Stimulated activated CD8-positive, alpha-beta memory T cell treated with anti-CD3 and anti-CD28 coated beads, Interleukin-12 subunit alpha, Interleukin-12 subunit beta, amount 100 ng/mL, for 1 hour (primary cell): Measurements from ENCODE around the gene DAAM1.

Source experiments
- DNase-seq: peaks from one replicate; pipeline ENCODE4 v3.0.0-alpha.2; 2020; ENCODE audit warnings: low read depth

Gene DAAM1

GRCh38 chr14:59314953-59315599 lies 126.6 kb downstream of the DAAM1 start:
- DNase-seq = no peak

GRCh38 chr14:59316151-59316830 lies 127.8 kb downstream of the DAAM1 start:
- DNase-seq = no peak

- no peak for DNase-seq
These were observed 128.9 kb downstream of the DAAM1 start for GRCh38 chr14:59317346-59317745.

DNA sequence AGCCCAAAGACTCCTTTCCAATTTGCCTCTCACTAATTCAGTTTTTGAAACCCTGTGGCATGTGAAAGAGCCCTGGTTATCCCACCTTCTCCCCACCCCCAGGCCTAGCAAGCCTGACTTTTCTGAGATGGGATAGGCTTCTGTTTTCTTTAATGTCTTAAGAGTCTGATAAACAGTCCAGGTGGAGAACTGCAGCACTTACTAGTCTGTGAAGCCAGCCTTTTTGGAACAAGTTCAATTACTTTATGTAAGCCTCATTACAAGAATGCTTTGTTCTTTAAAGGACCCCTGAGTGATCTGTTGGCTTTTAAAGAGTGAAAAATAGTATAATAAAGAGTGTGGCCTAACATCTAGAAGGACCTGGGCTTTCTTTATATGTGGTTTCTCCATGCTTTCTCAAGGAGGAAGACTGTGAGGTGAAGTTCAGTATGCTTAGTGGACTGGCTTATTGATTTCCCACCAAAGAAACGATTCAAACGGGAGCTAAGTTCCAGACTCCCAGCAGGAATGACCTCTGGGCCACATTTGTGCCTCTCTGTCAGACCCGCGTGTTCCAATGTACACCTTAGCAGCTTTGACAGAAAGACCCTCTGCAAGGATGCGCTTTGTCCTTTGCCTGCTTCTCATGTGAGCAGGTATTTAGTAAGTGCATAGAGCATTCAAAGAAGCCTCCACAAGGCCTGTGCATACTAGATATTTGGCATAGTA lies 129.5 kb downstream of the DAAM1 start:
- no peak for DNase-seq

GRCh38 chr14:59318908-59319307 lies 130.4 kb downstream of the DAAM1 start:
- DNase-seq = no peak

DNA sequence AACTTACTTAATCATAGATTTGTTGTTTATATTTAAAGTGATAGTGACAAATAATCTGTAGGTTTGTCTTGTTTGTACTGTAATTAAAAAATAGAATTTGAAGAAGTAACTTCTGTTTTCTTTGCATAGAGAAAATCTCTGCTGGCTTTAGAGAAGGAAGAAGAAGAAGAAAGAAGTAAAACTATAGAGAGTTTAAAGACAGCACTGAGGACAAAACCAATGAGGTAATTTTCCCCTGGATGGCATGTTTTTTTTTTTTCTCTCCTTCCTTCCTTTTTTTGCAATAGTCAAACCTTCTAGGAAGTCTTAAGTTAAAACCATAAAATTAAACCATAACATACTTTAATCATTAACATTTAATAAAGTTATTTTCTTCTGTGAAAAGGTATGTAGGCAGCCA lies 131.9 kb downstream of the DAAM1 start:
- DNase-seq = no peak

- no peak for DNase-seq
These were observed 132.5 kb downstream of the DAAM1 start for GRCh38 chr14:59320763-59321625.

GRCh38 chr14:59321626-59321949 lies 133.1 kb downstream of the DAAM1 start:
- no peak for DNase-seq

- no peak for DNase-seq
These were observed 137.4 kb downstream of the DAAM1 start for GRCh38 chr14:59325906-59326305.

DNA sequence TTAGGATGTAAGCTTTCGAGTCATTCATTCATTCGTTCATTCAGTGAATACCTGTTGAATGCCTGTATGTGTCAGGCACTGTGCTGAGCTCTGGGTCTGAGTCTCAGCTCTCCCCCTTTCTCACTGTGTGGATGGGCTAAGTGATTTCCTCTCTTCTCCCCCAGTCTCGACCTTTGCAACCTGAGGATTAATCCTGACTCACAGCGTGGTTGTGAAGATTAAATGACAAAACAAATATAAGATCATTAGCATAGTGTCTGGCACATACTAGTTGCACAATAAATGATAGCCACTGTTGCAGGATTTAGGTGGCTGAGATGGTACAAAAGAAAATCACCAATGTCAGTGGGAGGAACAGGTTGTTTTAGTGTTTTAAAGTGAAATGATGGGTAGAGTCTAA lies 140.0 kb downstream of the DAAM1 start:
- no peak for DNase-seq

GRCh38 chr14:59330455-59330854 lies 142.0 kb downstream of the DAAM1 start:
- DNase-seq = no peak

- DNase-seq = no peak
These were observed 142.8 kb downstream of the DAAM1 start for GRCh38 chr14:59331217-59331616.

DNA sequence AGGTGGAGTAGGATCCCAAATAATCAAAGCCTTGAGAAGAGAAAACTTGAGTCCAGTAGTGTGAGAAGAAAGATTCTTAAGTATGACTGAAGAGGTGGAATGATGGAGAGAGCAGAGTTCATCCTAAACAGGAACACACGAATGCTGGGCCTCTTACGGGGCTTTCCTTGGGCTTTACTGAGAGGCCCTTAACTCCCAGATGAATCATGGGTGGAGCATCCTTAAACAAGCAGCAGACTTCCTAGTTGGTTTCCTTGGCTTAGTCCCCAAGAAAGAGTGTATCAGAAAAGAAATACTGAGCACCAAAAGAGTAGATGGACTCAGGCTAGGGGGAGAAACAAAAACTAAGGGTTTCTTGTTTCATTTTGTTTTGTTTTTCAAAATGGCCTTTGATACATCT lies 144.3 kb downstream of the DAAM1 start:
- DNase-seq = no peak

DNA sequence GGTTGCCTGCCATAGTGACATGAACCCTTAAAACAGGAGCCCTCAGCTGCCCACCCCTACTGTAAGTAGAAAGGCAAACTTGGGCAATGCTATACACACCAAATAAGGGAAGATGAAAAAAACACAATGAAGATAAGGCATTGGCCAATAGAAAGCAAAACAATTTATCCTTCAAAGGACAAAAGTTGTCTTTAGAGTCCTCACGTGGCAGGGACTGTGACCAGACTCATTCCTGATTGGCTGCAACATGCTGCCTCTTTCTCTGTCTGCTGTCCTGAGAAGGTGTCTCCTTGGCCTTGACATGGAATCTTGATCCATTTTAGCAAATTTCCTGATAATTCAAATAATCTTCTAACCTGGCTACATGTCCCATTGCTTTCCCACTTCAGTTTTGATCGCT lies 144.8 kb downstream of the DAAM1 start:
- DNase-seq = no peak

- DNase-seq = no peak
These were observed 145.2 kb downstream of the DAAM1 start for GRCh38 chr14:59333668-59334067.

DNA sequence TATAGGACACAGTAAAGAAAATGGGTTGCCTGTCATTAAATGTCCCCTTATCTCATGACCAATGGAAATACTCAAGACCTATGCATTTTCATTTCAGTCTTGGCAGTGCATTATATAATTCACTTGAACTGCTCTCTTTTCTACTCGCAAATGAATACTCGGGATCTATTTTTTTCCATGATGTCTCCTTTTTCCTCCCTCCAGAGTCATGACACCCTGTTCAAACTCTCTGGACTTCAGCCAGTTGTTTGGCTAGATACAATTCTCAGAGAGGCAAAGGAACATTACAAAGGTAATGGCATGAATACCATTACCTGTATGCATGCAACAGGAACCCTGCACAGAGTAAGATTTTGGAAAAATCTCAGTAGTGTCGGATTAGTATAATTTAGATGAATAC lies 145.8 kb downstream of the DAAM1 start:
- no peak for DNase-seq

DNA sequence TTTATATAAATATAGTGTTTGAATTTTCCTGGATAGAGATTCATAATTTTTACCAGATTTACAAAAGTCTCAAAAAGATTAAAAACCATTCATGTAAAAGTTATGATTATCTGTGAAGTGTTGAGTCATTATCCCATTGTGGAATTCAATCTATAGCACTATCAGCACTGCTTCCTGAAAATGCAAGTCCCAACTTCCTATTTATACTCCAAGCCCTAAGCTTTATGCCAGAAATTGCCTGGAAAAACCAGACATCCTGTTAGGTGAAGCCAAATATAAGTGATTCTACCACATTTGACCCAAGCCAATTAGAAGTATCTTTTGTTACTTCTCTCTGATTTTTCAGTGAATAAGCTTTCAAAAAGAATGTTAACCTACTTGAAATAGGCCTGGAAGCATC lies 147.6 kb downstream of the DAAM1 start:
- no peak for DNase-seq

GRCh38 chr14:59336706-59337105 lies 148.2 kb downstream of the DAAM1 start:
- no peak for DNase-seq

DNA sequence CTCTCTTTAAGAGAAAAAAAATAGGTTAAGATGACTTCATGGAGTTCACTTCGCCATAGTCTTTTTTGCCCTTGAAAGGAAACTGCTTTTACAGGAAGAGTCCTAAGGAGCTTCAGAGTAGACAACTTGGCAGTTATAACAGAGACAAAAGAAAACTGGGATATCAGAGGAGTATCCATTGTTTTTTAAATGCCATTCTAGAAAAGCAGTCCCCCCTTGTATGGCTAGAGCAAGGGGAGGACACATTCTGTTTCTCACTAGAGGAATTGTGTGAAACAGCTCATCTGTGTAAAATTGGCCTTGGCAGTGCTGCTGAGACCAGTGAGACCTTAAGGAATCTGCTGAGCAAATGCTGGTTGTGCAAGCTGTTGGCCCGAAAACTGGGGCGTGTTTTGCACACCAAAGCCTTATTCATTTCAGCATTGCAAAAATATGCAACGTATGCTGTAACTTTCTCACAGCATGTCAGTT lies 148.7 kb downstream of the DAAM1 start:
- DNase-seq = no peak

- no peak for DNase-seq
These were observed 150.3 kb downstream of the DAAM1 start for GRCh38 chr14:59338761-59339160.

GRCh38 chr14:59339524-59340330 lies 151.3 kb downstream of the DAAM1 start:
- DNase-seq = no peak
